KMS-11 (cell line): ENCODE measurements around the gene FHOD3.

Experiments
- H2AFZ ChIP-seq: fragments of 200-600 bp; sonication (generic); 2 replicates; pipeline ENCODE4 v1.6.1; 2016; ENCODE audit warnings: antibody characterized with exemption, mixed run types, low read depth
- H3K27ac ChIP-seq: fragments of 200-600 bp; sonication (generic); 2 replicates; pipeline ENCODE4 v1.6.1; 2016; ENCODE audit warnings: mild to moderate bottlenecking, mixed run types
- H3K27me3 ChIP-seq: fragments of 200-600 bp; sonication (generic); 2 replicates; pipeline ENCODE4 v1.6.1; 2017; ENCODE audit warnings: mild to moderate bottlenecking, low read depth, mixed run types, moderate library complexity; ENCODE audit not compliant: insufficient read depth
- H3K36me3 ChIP-seq: fragments of 200-600 bp; sonication (generic); 2 replicates; pipeline ENCODE4 v1.6.1; 2017; ENCODE audit warnings: mild to moderate bottlenecking, mixed run types; ENCODE audit not compliant: insufficient read depth
- H3K4me1 ChIP-seq: fragments of 200-600 bp; sonication (generic); 2 replicates; pipeline ENCODE4 v1.6.1; 2016; ENCODE audit warnings: mild to moderate bottlenecking, low read depth, mixed run types; ENCODE audit not compliant: poor library complexity, severe bottlenecking
- H3K4me2 ChIP-seq: fragments of 200-600 bp; sonication (generic); 2 replicates; pipeline ENCODE4 v1.7.0; 2016; ENCODE audit warnings: mild to moderate bottlenecking, mixed run types
- H3K4me3 ChIP-seq: fragments of 200-600 bp; sonication (generic); IDR thresholded peaks from 2 replicates; pipeline ENCODE4 v1.6.1; 2017; ENCODE audit warnings: low read depth, low read length, mixed read lengths; ENCODE audit not compliant: insufficient read depth
- H3K79me2 ChIP-seq: fragments of 200-600 bp; sonication (generic); 2 replicates; pipeline ENCODE4 v1.6.1; 2016; ENCODE audit warnings: low read depth, mixed run types; ENCODE audit not compliant: insufficient read depth
- H3K9ac ChIP-seq: fragments of 200-600 bp; sonication (generic); 2 replicates; pipeline ENCODE4 v1.6.1; 2016; ENCODE audit warnings: mild to moderate bottlenecking, mixed run types
- H4K20me1 ChIP-seq: fragments of 200-600 bp; sonication (generic); 2 replicates; pipeline ENCODE4 v1.6.1; 2016; ENCODE audit warnings: mild to moderate bottlenecking, mixed run types; ENCODE audit not compliant: insufficient read depth
- CTCF ChIP-seq: fragments of 200-600 bp; sonication (generic); conservative IDR thresholded peaks from 2 replicates; pipeline ENCODE4 v1.6.1; 2017; ENCODE audit warnings: low read depth, mild to moderate bottlenecking, antibody characterized with exemption, low read length, moderate library complexity, mixed read lengths

FHOD3 gene

DNA sequence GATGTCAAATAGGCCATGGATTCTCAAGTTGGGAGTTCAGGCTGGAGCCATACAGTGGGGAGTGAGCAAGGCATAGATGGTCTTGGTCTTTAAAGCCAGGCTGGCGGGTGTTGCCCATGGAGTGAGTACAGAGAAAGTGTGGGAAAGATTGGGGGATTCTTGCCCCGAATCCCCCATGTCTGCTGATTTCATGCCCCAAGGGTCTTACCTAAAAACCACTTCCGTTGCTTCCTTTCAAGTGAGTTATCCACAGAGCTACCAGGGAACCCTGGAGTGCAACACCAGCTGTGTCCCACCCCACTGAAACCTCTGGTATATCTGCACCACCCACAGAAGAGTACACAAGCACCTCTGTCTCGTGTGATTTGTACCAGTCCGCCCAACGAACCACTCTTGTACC lies 31.4 kb downstream of the FHOD3 start:
- no peak overlapping the region for H3K9ac ChIP-seq
- H3K27me3 ChIP-seq: no peaks in the 10 kb centered on the region
- H3K79me2 ChIP-seq: no peaks in the 10 kb centered on the region
- peaks cover 30% of the 10 kb centered on the region for H3K4me1 ChIP-seq
- no peak overlapping the region for H3K27ac ChIP-seq
- H2AFZ ChIP-seq: no peak overlapping the region
- H3K4me2 ChIP-seq: no peak overlapping the region
- H3K36me3 ChIP-seq: no peaks in the 10 kb centered on the region
- no peak for TF ChIP-seq CTCF
- H3K4me3 ChIP-seq: no peak overlapping the region
- no peaks in the 10 kb centered on the region for H4K20me1 ChIP-seq

- Histone ChIP-seq H3K79me2 (no peaks in the 10 kb centered on the region), H4K20me1 (no peaks in the 10 kb centered on the region), H3K4me3 (no peak overlapping the region), H3K4me2 (no peak overlapping the region), H3K9ac (no peak overlapping the region), H3K27ac (no peak overlapping the region), H3K4me1 (peaks cover 39% of the 10 kb centered on the region), H2AFZ (no peak overlapping the region), H3K27me3 (no peaks in the 10 kb centered on the region), H3K36me3 (no peaks in the 10 kb centered on the region)
- no peak for TF ChIP-seq CTCF
These were observed 32.3 kb downstream of the FHOD3 start for GRCh38 chr18:36329684-36330434.

- Histone ChIP-seq H3K27me3 (no peaks in the 10 kb centered on the region), H3K27ac (no peak overlapping the region), H4K20me1 (no peaks in the 10 kb centered on the region), H3K4me3 (no peak overlapping the region), H2AFZ (no peak overlapping the region), H3K4me1 (peaks cover 41% of the 10 kb centered on the region), H3K36me3 (no peaks in the 10 kb centered on the region), H3K4me2 (no peak overlapping the region), H3K9ac (no peak overlapping the region), H3K79me2 (no peaks in the 10 kb centered on the region)
- no peak for TF ChIP-seq CTCF
These were observed 33.0 kb downstream of the FHOD3 start for GRCh38 chr18:36330435-36331052.

DNA sequence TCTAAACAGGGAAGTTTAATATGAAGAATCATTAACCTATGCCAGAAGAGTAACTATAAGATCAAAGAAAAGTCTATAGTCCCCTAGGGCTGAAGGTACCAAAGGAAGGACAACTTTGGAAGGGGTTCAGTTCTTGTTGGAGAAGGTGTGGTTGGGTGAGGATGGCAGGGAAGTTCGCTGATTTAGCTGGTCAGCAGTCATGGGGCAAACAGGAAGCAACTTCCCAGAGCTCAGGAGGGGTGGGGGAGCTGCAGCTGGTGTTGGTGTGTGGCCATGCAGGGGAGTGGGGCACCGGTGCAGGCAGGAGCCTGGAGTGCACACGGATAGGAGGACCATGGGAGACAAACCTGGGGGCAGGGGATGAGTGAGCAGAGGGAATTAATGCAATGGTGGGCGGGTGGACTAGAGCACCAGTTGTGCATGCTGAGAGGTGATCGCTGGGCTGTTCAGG lies 34.0 kb downstream of the FHOD3 start:
- H4K20me1 ChIP-seq: no peaks in the 10 kb centered on the region
- H2AFZ ChIP-seq: no peak overlapping the region
- no peak overlapping the region for H3K4me3 ChIP-seq
- TF ChIP-seq CTCF: no peak
- H3K36me3 ChIP-seq: no peaks in the 10 kb centered on the region
- no peak overlapping the region for H3K27ac ChIP-seq
- no peaks in the 10 kb centered on the region for H3K27me3 ChIP-seq
- H3K9ac ChIP-seq: no peak overlapping the region
- peaks cover 41% of the 10 kb centered on the region for H3K4me1 ChIP-seq
- H3K79me2 ChIP-seq: no peaks in the 10 kb centered on the region
- H3K4me2 ChIP-seq: peak overlapping the region; percentile 30; the same call in 1 of the 2 replicates
